ENCODE measurements around the gene LMOD1. TPM values are rescaled to one million over a fixed set of nuclear protein-coding genes. Genes with fewer than 3 reads are reported as not detected.

The LMOD1 gene
- not detected for polyA plus RNA-seq (2012; ENCODE audit: low read depth, missing spikeins)

DNA sequence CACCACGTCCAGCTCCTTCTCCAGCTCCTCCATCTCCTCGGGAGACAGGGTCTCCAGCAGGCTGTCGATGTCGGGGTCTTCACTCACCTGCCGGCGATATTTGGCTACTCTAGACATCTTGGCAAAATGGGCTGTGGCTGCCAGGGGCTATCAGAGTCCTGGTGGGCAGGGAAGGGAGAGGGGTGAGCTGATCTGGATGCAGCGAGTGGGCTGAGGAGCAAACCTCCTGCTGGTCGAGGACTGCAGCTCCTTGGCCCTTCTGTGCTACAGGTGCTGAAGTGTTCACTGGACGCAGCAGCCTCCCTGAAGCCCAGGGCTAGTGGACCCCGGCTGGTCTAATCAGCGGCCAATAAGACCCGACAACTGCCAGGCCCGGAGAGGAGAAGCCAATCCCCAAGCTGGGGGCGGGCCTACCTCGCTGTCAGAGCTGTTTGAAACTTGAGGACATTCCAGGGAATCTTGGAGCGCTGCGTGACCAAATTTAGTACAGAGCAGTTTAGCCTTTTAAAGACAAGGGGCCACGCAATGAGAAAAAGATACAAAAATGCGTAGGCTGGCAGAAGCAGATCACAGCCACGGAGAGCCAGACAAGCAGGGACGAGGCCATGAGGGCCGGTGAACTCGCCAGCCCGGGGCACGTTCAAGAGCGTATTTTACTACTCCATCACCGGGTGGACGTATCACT, at the start of gene LMOD1:
Gene LMOD1, minus strand, starts transcription at position 325 of the 685 bp plus-strand sequence. Its CDS starts 208 bp downstream, at position 117.
- FAIRE-seq (no peak), DNase-seq (ENCODE audit: insufficient read length, low spot score) (no peak)
- no peak for TF ChIP-seq POU2F2 (IDR thresholded peaks at IDR 0.05; ENCODE audit: low read depth, low read length)
- TF ChIP-seq SPI1 (IDR thresholded peaks at IDR 0.05; ENCODE audit: low read depth, low read length) = no peak
- no peak for TF ChIP-seq TAF1 (IDR thresholded peaks at IDR 0.05; ENCODE audit: low read depth, low read length)
- TF ChIP-seq POLR2A (IDR thresholded peaks at IDR 0.05; ENCODE audit: low read depth, low read length) = no peak
- no peak for TF ChIP-seq POLR2AphosphoS5 (IDR thresholded peaks at IDR 0.05; ENCODE audit: low read depth, low read length)
- no peak for TF ChIP-seq PAX5 (IDR thresholded peaks at IDR 0.05; ENCODE audit: insufficient read depth, low read length, severe bottlenecking)

DNA sequence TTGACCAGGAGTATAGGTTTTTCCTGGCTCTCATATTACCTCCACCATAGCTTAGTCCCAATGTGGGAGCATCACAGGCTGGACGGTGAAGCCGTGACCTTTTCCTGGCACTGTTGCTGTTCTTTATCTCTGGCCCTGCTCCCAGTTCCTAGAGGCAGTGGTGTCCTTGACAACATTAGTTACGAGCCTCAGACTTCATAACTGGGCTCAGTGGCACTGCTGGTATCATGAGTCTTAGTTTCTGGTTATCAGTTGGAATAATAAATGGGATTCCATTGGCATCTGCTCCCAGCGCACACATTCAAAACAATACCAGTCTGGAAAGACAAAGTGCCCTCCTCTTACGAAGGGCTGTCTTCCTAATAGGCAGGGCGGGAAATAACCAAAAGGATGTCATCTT, 44.1 kb upstream of the LMOD1 start:
- no peak for TF ChIP-seq SPI1 (IDR thresholded peaks at IDR 0.05; ENCODE audit: low read depth, low read length)
- no peak for TF ChIP-seq POLR2AphosphoS5 (IDR thresholded peaks at IDR 0.05; ENCODE audit: low read depth, low read length)
- no peak for TF ChIP-seq POLR2A (IDR thresholded peaks at IDR 0.05; ENCODE audit: low read depth, low read length)
- TF ChIP-seq PAX5 (IDR thresholded peaks at IDR 0.05; ENCODE audit: insufficient read depth, low read length, severe bottlenecking) = no peak
- TF ChIP-seq POU2F2 (IDR thresholded peaks at IDR 0.05; ENCODE audit: low read depth, low read length) = no peak
- TF ChIP-seq TAF1 (IDR thresholded peaks at IDR 0.05; ENCODE audit: low read depth, low read length) = no peak
- DNase-seq (ENCODE audit: insufficient read length, low spot score) (no peak), FAIRE-seq (no peak)

GRCh38 chr1:201989354-201990128, 43.2 kb upstream of the LMOD1 start:
- FAIRE-seq = no peak
- TF ChIP-seq POU2F2 (IDR thresholded peaks at IDR 0.05; ENCODE audit: low read depth, low read length) = no peak
- no peak for TF ChIP-seq PAX5 (IDR thresholded peaks at IDR 0.05; ENCODE audit: insufficient read depth, low read length, severe bottlenecking)
- TF ChIP-seq SPI1 (IDR thresholded peaks at IDR 0.05; ENCODE audit: low read depth, low read length) = no peak
- no peak for TF ChIP-seq POLR2AphosphoS5 (IDR thresholded peaks at IDR 0.05; ENCODE audit: low read depth, low read length)
- TF ChIP-seq POLR2A (IDR thresholded peaks at IDR 0.05; ENCODE audit: low read depth, low read length) = no peak
- no peak for TF ChIP-seq TAF1 (IDR thresholded peaks at IDR 0.05; ENCODE audit: low read depth, low read length)
- no peak for DNase-seq (ENCODE audit: insufficient read length, low spot score)

DNA sequence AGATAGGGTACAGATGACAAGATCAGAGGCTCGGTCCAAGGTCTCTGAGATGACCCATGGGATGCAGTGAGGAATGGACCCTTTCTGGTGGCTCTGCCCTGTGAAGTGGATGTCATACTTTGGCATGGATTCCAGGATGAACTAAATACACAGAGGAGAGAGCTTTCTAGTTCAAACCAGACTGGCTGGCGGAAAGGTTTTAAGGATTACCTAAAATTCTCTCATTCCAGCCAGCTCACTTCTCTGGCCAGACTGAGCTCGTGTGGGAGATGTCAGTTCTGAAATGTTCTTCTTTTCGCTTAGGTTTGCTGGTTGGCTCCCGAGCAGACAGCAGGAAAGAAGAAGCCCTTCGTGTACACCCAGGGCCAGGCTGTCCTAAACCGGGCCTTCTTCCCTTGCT, 42.3 kb upstream of the LMOD1 start:
- TF ChIP-seq PAX5 (IDR thresholded peaks at IDR 0.05; ENCODE audit: insufficient read depth, low read length, severe bottlenecking) (no peak), POLR2AphosphoS5 (IDR thresholded peaks at IDR 0.05; ENCODE audit: low read depth, low read length) (no peak), POU2F2 (IDR thresholded peaks at IDR 0.05; ENCODE audit: low read depth, low read length) (no peak), TAF1 (IDR thresholded peaks at IDR 0.05; ENCODE audit: low read depth, low read length) (no peak), POLR2A (IDR thresholded peaks at IDR 0.05; ENCODE audit: low read depth, low read length) (no peak), SPI1 (IDR thresholded peaks at IDR 0.05; ENCODE audit: low read depth, low read length) (no peak)
- no peak for FAIRE-seq
- no peak for DNase-seq (ENCODE audit: insufficient read length, low spot score)

DNA sequence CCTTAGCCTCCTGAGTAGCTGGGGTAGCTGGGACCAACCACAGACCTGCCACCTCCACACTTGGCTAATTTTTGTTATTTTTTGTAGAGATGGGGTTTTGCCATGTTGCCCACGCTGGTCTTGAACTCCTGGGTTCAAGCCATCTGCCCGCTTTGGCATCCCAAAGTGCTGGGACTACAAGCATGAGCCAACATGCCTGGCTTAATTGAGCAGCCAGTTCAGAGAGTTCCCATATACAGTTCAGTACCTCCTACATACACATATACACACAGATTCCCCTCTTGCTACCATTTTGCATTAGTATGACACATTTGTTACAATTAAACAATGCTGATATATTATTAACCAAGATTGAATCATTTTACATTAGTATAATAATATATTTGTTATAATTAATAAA, 39.0 kb upstream of the LMOD1 start:
- DNase-seq (ENCODE audit: insufficient read length, low spot score) (no peak), FAIRE-seq (no peak)

GRCh38 chr1:201984446-201984845, 38.1 kb upstream of the LMOD1 start:
- TF ChIP-seq TAF1 (IDR thresholded peaks at IDR 0.05; ENCODE audit: low read depth, low read length) = no peak
- no peak for TF ChIP-seq PAX5 (IDR thresholded peaks at IDR 0.05; ENCODE audit: insufficient read depth, low read length, severe bottlenecking)
- TF ChIP-seq POLR2AphosphoS5 (IDR thresholded peaks at IDR 0.05; ENCODE audit: low read depth, low read length) = no peak
- TF ChIP-seq POLR2A (IDR thresholded peaks at IDR 0.05; ENCODE audit: low read depth, low read length) = no peak
- TF ChIP-seq POU2F2 (IDR thresholded peaks at IDR 0.05; ENCODE audit: low read depth, low read length) = no peak
- no peak for TF ChIP-seq SPI1 (IDR thresholded peaks at IDR 0.05; ENCODE audit: low read depth, low read length)

More for the DNA sequence above, 39.0 kb upstream of the LMOD1 start:
- TF ChIP-seq POLR2AphosphoS5 (IDR thresholded peaks at IDR 0.05; ENCODE audit: low read depth, low read length) (no peak), POLR2A (IDR thresholded peaks at IDR 0.05; ENCODE audit: low read depth, low read length) (no peak), TAF1 (IDR thresholded peaks at IDR 0.05; ENCODE audit: low read depth, low read length) (no peak), SPI1 (IDR thresholded peaks at IDR 0.05; ENCODE audit: low read depth, low read length) (no peak), PAX5 (IDR thresholded peaks at IDR 0.05; ENCODE audit: insufficient read depth, low read length, severe bottlenecking) (no peak), POU2F2 (IDR thresholded peaks at IDR 0.05; ENCODE audit: low read depth, low read length) (no peak)

DNA sequence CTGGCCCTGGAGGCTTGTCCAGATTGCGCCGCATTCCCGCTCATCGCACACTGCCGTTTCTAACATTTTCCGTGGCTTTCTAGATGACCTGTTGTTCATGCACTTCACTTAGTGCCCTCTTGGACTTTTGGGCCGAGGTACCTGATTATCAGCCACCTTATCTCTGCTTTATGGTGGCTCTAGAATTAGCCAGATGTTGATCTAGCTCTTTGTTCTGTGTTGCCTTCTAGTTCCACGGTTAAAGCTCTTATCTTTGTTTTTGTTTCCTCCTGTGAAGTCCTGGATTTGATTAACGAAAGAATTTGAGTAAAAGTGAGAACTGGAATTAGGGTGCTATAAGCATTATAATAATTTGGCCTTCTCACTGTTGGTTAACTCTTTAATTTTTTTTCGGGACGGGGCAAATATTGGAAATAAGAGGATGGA, 37.0 kb upstream of the LMOD1 start:
- TF ChIP-seq POLR2AphosphoS5 (IDR thresholded peaks at IDR 0.05; ENCODE audit: low read depth, low read length) (no peak), SPI1 (IDR thresholded peaks at IDR 0.05; ENCODE audit: low read depth, low read length) (no peak), TAF1 (IDR thresholded peaks at IDR 0.05; ENCODE audit: low read depth, low read length) (no peak), PAX5 (IDR thresholded peaks at IDR 0.05; ENCODE audit: insufficient read depth, low read length, severe bottlenecking) (no peak), POU2F2 (IDR thresholded peaks at IDR 0.05; ENCODE audit: low read depth, low read length) (no peak), POLR2A (IDR thresholded peaks at IDR 0.05; ENCODE audit: low read depth, low read length) (no peak)
- FAIRE-seq (no peak), DNase-seq (ENCODE audit: insufficient read length, low spot score) (peak; percentile 28)

More at GRCh38 chr1:201984446-201984845, 38.1 kb upstream of the LMOD1 start:
- FAIRE-seq (no peak), DNase-seq (ENCODE audit: insufficient read length, low spot score) (no peak)

GRCh38 chr1:201982623-201983379, 36.5 kb upstream of the LMOD1 start, which contains the start of gene RNPEP:
Gene RNPEP, plus strand, starts transcription at chr1:201982648. Its CDS starts 19 bp downstream, at chr1:201982667.
- FAIRE-seq = peak; percentile 52
- DNase-seq (ENCODE audit: insufficient read length, low spot score) = peak; percentile 77
- TF ChIP-seq PAX5 (IDR thresholded peaks at IDR 0.05; ENCODE audit: insufficient read depth, low read length, severe bottlenecking) (no peak), POU2F2 (IDR thresholded peaks at IDR 0.05; ENCODE audit: low read depth, low read length) (0 out of 2 replicates have a peak, but pooled peaks have one; percentile 43), SPI1 (IDR thresholded peaks at IDR 0.05; ENCODE audit: low read depth, low read length) (no peak), POLR2A (IDR thresholded peaks at IDR 0.05; ENCODE audit: low read depth, low read length) (peak; percentile 61; the same call in 1 of the 2 replicates), POLR2AphosphoS5 (IDR thresholded peaks at IDR 0.05; ENCODE audit: low read depth, low read length) (peak; percentile 50; the same call in 1 of the 2 replicates), TAF1 (IDR thresholded peaks at IDR 0.05; ENCODE audit: low read depth, low read length) (no peak)
